Sciatic nerve (tissue), 2 donors: ENCODE results near the gene FBXO10. TPM values are rescaled to one million over a fixed set of nuclear protein-coding genes. Genes with fewer than 3 reads are reported as not detected.
"Not testable (repeated sequence)": the region's sequence is repeated elsewhere in the genome, so short reads cannot be mapped to it uniquely, and the experiment has no call there.

Experiments used
- ATAC-seq: fragments of 200-7000 bp; cut with Tn5 transposase; one replicate; pipeline ENCODE4 v1.9.1; 2020; ENCODE audit warnings: mild to moderate bottlenecking, moderate library complexity
- DNase-seq: peaks from one replicate; pipeline ENCODE4 v3.0.0-alpha.2; 2020; ENCODE audit warnings: low spot score
- intact Hi-C: fragments of 100-400 bp; cut with DNase I; formaldehyde crosslinking; loops from one replicate; pipeline ENCODE4 v1.14.2; 2022
- total RNA-seq: library from RNA; stranded (reverse); fragmentation: NEBNext Ultra II Directional; extraction: Animal tissue kit (Norgen Biotek cat#: 25700); gene quantifications from one replicate; pipeline ENCODE4 v1.2.1, GENCODE V29; 2021
- donor health status: DM: no; HTN: no; CAD: no.
- donor health status: DM: no; HTN: no; CAD: no.

FBXO10 gene
- total RNA-seq, 1 donor from 2014 or later = 8.0 TPM

DNA sequence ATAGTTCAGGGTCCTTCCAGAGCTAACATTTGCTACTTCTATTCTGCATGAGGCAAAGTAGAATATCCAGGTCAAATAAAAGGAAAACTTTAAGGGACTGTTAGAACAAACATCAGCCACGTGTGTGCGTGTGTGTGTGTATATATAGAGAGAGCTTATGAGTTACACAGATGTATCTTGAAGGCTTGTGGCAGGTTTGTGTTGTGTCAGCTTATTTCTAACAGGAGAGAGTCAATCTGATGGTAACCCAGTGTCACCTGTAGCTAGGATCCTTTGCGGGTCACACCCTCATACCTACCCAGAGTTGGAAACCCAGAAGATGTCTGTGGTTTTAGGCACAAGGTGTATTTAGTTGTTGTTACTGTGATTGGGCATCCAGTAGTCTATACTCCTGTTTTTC, 77.7 kb downstream of the FBXO10 start:
- DNase-seq (no peak), ATAC-seq (no peak)
- intact Hi-C loops = no loop called here

DNA sequence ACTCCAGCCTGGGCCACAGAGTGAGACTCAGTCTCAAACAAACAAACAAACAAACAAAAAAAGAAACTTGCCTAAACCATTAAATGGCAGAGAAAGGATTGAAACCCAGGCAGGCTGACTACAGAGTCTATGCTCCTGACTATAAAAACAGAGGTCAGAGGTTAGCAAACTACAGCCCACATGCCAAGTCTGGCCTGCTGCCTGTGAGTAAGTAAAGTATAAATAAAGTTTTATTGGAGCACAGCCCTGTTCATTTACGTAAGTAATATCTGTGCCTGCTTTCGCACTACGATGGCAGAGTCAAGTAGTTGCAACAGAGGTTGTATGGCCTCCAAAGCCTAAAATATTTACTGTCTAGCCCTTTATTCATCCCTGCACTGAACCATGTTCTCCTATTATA, 78.9 kb downstream of the FBXO10 start:
- ATAC-seq (no peak), DNase-seq (no peak)
- intact Hi-C loops = no loop called here

- intact Hi-C loops = no loop called here
- ATAC-seq = no peak
- no peak for DNase-seq
Measured at GRCh38 chr9:37496020-37496419, 80.2 kb downstream of the FBXO10 start.

- ATAC-seq = no peak
- intact Hi-C loops = no loop called here
- no peak for DNase-seq
Measured at GRCh38 chr9:37495571-37495970, 80.6 kb downstream of the FBXO10 start.

DNA sequence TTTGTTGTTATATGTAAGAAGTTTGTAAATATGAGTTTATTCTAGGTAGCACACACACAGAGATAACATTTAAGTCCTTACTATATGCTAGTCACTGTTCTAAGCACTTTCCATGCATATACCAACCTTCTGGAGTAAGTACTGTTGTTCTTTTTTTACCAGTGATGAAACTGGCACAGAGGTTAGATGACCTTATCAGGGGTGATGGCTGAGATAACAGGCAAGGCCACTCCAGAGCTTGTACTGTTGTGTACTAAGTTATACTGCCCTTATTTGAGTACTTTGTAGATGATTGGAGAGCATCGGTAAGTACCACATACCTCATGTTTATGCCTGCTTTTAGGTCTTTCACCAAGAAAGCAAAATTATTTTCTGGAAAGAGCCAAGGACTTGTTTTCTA, 84.2 kb downstream of the FBXO10 start:
- no peak for ATAC-seq
- intact Hi-C loops = no loop called here
- DNase-seq = no peak

GRCh38 chr9:37486616-37487548, 89.3 kb downstream of the FBXO10 start:
- intact Hi-C loops = no loop called here
- ATAC-seq = peak; percentile 65
- no peak for DNase-seq

GRCh38 chr9:37486256-37486615, 89.9 kb downstream of the FBXO10 start:
- DNase-seq (no peak), ATAC-seq (peak; percentile 9)
- intact Hi-C loops = no loop called here

DNA sequence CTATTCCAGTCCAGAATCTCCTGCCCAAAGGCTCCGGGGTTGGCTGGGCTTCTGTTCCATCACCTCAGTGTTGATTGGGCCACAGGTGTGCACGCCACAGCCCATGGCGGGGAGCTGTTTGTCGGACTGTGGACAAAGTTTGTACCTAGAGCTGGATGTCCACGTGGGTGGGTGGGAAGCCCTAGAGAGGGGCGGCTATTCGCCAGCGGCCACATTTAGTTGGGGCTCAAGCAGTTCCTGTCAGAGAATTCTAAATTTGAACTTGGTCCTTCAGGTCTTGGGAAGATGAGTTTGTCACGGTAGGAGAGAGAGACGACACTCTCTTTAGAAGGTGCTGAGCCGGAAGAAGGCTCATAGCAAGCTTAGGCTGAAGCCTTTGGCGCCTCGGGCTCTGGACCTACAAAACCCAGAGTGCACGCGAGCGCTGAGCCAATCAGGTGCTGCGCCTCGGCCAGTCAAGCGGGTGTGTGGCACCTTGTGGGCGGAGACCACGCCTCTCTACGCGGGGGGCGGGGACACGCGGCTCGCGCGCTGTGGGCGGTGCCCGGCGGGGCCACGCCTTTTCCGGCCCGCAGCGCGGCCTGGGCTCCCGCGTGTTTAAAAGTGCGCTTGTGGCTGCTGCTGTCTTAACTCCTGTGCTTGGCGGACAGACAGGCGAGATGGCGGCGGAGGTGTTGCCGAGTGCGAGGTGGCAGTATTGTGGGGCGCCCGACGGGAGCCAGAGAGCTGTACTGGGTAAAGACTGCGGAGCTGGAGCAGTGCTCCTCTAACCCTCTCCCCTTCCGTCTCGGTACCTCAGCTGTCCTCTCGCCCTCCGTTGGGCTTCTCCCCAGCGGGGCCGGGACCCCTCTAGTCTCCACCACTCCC, 90.6 kb downstream of the FBXO10 start, which contains the start of gene POLR1E:
TSS of gene POLR1E (plus strand) at position 560 of the 867 bp plus-strand sequence. CDS start at position 660, 100 bp downstream.
- ATAC-seq = peak; percentile 98
- DNase-seq = peak; percentile 95
- intact Hi-C loops = no loop called here

DNA sequence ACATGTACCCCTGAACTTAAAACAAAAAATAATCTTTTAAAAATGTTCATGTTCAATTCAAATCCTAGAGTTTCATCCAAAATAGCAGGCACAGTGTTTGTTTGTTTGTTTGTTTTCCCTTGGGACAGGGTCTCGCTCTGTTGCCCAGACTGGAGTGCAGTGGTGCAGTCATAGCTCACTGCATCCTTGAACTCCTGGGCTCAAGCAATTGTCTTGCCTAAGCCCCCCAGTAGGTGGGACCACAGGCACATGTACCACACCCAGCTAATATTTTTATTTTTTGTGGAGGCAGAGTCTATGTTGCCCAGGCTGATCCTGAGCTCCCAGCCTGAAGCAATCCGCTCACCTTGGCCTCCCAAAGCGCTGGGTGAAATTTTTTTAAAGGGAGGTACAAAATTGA, 95.4 kb downstream of the FBXO10 start:
- ATAC-seq (no peak), DNase-seq (no peak)
- intact Hi-C loops = no loop called here

DNA sequence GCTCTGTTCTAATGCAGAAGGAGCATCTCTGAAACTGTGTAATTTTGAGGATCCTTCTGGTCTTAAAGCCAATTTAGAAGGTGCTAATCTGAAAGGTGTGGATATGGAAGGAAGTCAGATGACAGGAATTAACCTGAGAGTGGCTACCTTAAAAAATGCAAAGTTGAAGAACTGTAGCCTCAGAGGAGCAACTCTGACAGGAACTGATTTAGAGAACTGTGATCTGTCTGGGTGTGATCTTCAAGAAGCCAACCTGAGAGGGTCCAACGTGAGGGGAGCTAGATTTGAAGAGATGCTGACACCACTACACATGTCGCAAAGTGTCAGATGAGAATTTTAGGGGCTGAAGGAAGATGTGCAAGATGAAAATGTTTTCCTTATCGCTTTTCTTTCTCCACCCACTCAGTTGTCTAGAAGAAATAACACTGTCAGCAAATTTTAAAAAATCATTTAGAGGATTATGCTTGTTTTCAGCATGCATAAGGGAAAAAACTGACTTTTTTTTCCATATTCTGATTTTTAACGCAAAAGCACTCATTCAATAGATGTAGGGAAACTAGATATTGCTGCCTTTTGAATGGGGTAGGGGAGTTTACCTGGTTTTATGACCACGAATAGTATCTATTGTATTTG, 98.1 kb downstream of the FBXO10 start:
- intact Hi-C loops, DNase-seq, ATAC-seq: not testable (repeated sequence)

GRCh38 chr9:37477443-37477842, 98.7 kb downstream of the FBXO10 start:
- DNase-seq, intact Hi-C loops, ATAC-seq: not testable (repeated sequence)

- intact Hi-C loops = no loop called here
- ATAC-seq (no peak), DNase-seq (no peak)
Measured at GRCh38 chr9:37476930-37477329, 99.2 kb downstream of the FBXO10 start.

- DNase-seq (no peak), ATAC-seq (no peak)
- intact Hi-C loops = no loop called here
Measured at GRCh38 chr9:37474438-37474837, 101.7 kb downstream of the FBXO10 start.

DNA sequence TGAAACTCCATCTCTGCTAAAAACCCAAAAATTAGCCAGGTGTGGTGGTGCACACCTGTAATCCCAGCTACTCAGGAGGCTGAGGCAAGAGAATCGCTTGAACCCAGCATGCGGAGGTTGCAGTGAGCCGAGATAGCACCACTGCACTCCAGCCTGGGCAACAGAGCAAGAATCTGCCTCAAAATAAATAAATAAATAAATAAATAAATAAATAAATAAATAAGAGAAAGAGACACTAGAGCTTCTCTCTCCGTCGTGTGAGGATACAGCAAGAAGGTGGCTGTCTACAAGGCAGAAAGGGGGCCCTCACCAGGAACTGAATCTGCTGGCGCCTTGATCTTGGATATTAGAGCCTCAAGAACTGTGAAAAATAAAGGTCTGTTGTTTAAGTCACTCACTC, 102.2 kb downstream of the FBXO10 start:
- ATAC-seq, intact Hi-C loops, DNase-seq: not testable (repeated sequence)

DNA sequence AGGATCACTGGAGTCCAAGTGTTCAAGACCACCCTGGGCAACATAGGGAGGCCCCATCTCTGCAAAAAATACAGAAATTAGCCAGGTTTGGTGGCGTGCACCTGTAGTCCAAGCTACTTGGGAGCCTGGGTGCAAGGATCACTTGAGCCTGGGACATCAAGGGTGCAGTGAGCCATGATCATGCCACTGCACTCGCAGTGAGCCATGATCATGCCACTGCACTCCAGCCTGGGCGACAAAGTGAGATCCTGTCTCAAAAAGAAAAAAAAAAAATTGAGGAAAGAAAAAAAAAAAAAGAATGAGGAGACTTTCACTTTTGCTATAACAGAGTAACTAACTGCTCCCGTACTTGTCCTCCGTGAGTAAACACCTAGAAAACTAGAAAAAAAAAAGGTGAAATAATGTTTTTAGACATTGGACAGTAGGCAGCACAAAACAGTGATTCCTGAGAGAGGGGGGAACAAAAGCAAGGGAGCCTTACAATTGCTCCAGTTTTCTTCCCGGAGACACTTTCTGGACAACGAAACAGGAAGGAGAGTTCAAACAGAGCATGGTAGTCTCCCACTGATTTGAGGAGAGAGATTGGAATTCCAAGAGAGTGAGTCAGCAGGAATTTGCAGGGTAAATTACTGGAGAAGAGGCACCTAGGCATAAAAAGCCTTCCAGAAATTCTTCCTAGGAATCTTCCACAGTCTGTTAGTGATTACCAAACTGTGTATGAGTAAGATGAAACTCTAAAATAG, 104.1 kb downstream of the FBXO10 start:
- intact Hi-C loops = no loop called here
- peak; percentile 81 for ATAC-seq
- no peak for DNase-seq

DNA sequence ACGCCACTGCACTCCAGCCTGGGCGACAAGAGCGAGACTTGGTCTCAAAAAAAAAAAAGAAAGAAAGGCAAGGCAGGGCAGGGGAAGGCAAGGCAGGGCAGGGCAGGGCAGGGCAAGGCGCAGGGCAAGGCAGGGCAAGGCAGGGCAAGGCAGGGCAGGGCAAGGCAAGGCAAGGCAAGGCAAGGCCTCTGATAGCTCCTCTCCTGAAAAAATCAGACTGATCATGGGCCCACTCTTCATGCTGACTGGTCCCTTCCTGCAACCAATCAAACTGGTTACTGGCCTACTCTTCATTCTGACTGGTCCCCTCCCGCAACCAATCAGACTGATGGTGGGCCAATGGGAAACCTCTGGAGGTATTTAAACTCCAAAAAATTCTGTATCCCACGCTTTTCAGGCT, 107.6 kb downstream of the FBXO10 start:
- intact Hi-C loops = no loop called here
- DNase-seq (no peak), ATAC-seq (no peak)

DNA sequence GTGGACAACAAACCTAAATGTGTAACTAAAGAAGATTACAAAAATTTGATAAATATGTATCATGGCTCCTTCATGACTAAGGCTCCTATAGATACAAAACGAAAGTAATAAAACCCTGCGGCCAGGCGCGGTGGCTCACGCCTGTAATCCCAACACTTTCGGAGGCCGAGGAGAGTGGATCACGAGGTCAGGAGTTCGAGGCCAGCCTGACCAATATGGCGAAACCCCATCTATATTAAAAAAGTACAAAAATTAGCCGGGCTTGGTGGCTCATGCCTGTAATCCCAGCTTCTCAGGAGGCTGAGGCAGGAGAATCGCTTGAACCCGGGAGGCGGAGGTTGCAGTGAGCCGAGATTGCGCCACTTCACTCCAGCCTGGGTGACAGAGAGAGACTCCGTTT, 108.7 kb downstream of the FBXO10 start:
- ATAC-seq, DNase-seq, intact Hi-C loops: not testable (repeated sequence)

DNA sequence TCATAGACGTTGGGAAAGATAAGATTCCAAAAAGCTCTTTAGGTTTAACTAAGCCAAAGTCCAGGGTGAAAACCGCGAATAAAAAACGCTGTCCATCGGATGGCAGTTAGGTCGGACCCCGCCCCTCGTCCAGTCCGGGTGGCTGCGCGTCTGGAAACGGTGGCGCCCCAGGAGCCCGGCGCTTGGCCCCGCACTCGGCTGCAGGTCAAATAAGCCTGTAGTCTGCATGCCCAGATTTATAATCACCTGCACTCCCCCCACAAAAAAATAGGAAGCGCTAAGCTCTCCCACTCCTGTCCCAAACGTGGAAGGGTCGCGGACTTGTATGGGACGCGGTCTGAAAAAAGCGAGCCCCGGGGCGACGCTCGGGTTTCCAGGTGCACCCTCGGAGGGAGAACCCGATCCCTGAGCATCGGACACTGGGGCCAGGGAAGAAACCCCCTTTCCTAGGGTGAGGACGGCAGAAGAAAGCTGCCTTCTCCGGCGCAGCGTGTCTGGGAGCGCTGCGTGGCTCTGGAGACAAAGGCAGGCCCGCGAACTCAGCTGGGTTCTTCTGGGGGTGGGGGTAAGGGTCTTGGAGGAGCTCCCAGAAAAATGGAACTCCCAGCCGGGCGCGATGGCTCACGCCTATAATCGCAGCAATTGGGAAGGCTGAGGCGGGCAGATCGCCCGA, 110.0 kb downstream of the FBXO10 start:
- peak; percentile 80 for DNase-seq
- intact Hi-C loops = no loop called here
- ATAC-seq = peak; percentile 36
